ENCODE data around the gene BAIAP2.

BAIAP2 gene

DNA sequence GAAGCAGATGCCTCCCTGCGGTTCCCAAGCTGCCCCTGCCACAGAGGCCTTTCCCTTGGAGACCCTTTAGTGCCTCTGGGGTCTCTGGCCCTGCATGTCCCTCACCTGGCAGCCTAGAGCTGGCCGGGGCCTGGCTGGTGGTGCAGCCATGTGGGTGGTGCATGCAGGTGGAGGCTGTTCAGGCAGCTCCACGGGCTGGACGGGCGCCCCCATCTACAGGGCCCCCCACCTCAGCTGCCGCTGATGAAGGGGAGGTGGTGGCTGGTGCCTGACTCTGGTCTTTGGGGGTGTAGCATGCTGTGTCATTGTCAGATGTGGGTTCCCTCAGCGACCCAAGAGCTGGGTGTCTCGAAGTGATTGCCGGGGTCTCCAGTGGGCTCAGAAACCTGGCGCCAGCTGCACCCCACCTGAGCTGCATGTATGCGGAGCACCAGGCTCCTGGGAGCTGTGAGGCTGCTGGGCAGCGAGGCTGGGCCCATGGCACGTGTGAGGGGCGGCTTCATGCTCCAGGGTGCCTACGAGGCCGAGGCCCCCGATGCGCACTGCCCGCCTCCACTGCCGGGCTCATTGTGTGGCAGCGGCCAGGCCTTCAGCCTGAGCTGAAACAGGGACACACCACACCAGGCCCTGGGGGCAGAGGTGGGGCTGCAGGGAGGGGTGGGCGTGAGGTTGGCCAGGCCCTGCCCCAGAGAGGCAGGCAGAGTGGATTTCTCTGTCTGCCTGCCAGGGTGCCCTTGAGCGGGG, 57.0 kb downstream of the BAIAP2 start:
- intact Hi-C loops (cut with micrococcal nuclease) = no loop called here
- peak overlapping the region; percentile 20 for H3K27ac Mint-ChIP-seq
- H3K4me1 Mint-ChIP-seq (ENCODE audit: low read depth) = peaks cover 66% of the 10 kb centered on the region
- H3K9me3 Mint-ChIP-seq = no peaks in the 10 kb centered on the region
- H3K27me3 Mint-ChIP-seq = peaks cover 11% of the 10 kb centered on the region
- H3K4me3 Mint-ChIP-seq = no peak overlapping the region
- peaks cover 78% of the 10 kb centered on the region for H3K36me3 Mint-ChIP-seq (ENCODE audit: low read depth)

- peaks cover 72% of the 10 kb centered on the region for H3K4me1 Mint-ChIP-seq (ENCODE audit: low read depth)
- H3K4me3 Mint-ChIP-seq = no peak overlapping the region
- peak overlapping the region; percentile 20 for H3K27ac Mint-ChIP-seq
- peaks cover 11% of the 10 kb centered on the region for H3K27me3 Mint-ChIP-seq
- H3K36me3 Mint-ChIP-seq (ENCODE audit: low read depth) = peaks cover 76% of the 10 kb centered on the region
- H3K9me3 Mint-ChIP-seq = no peaks in the 10 kb centered on the region
- intact Hi-C loops (cut with micrococcal nuclease) = no loop called here
Measured at GRCh38 chr17:81092518-81093095, 57.7 kb downstream of the BAIAP2 start.

- intact Hi-C loops (cut with micrococcal nuclease) = no loop called here
- peaks cover 84% of the 10 kb centered on the region for H3K4me1 Mint-ChIP-seq (ENCODE audit: low read depth)
- no peaks in the 10 kb centered on the region for H3K9me3 Mint-ChIP-seq
- no peak overlapping the region for H3K4me3 Mint-ChIP-seq
- H3K36me3 Mint-ChIP-seq (ENCODE audit: low read depth) = peaks cover 72% of the 10 kb centered on the region
- H3K27me3 Mint-ChIP-seq = peaks cover 11% of the 10 kb centered on the region
- H3K27ac Mint-ChIP-seq = peak overlapping the region; percentile 35
Measured at GRCh38 chr17:81093619-81094508, 58.9 kb downstream of the BAIAP2 start.

DNA sequence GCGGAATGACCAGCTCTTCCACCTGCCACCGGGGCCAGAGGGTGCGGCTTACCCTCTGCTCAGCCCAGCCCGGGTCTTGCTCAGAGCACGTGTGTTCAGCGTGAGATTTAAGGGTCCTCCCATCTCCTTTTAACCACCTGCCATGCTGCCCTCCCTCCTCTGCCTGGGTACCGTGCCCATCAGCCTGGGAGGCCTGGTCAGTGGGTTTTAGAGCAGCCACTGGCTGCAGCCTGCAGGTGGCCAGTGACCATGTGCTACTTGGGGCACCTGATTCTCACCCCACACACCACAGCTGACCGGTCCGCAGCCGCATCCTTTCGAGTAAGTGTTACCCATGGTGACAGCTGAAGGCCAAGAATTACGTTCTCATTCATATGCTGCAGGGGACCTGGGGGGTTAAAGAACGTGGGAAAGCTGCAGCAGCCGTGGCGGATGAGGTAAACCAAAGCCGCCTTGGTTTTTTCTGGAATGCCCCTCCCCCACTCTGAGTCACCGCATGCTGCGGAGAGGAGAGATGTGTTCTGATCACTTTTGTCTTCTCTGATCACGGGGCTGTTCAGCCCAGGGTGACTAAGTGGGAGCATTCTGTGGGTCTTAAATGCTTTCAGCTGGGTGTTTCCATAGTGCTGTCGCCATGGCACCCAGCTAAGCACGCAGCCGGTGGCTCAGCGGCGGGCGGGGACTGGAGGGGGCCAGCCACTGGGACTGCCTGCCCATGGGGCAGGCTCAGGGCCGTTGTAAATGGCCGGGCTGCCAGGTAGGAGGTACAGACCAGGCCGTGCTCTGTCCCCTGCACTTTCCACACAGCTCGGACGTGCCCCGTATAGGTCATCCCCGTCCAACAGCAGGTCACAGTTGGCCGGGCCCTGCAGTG, 59.8 kb downstream of the BAIAP2 start:
- Mint-ChIP-seq H3K36me3 (ENCODE audit: low read depth) (peaks cover 76% of the 10 kb centered on the region), H3K27ac (peak overlapping the region; percentile 35), H3K27me3 (peaks cover 14% of the 10 kb centered on the region), H3K4me3 (no peak overlapping the region), H3K9me3 (no peaks in the 10 kb centered on the region), H3K4me1 (ENCODE audit: low read depth) (peaks cover 81% of the 10 kb centered on the region)
- intact Hi-C loops (cut with micrococcal nuclease) = no loop called here

DNA sequence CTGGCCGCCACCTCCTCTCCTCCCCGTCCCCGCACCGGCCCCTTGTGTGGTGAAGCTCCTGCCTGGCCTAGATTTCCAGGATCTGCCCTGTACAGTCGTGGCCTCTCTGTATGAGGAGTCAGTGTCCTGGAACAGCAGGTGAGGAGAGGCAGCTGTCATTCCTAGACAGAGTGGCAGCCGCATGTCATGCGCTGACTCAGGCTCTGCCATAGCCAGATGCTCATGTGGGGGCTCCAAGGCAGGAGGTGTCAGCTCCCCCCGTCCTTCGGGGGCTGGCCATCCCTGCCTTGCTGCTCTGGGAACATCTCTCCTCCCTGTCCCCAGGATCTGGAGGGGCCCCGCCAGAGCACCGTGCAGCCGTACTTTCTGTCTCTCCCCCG, 60.4 kb downstream of the BAIAP2 start:
- Mint-ChIP-seq H3K4me1 (ENCODE audit: low read depth) (peaks cover 74% of the 10 kb centered on the region), H3K36me3 (ENCODE audit: low read depth) (peaks cover 82% of the 10 kb centered on the region), H3K9me3 (no peaks in the 10 kb centered on the region), H3K27ac (peak overlapping the region; percentile 35), H3K27me3 (peaks cover 14% of the 10 kb centered on the region), H3K4me3 (no peak overlapping the region)
- intact Hi-C loops (cut with micrococcal nuclease) = no loop called here

DNA sequence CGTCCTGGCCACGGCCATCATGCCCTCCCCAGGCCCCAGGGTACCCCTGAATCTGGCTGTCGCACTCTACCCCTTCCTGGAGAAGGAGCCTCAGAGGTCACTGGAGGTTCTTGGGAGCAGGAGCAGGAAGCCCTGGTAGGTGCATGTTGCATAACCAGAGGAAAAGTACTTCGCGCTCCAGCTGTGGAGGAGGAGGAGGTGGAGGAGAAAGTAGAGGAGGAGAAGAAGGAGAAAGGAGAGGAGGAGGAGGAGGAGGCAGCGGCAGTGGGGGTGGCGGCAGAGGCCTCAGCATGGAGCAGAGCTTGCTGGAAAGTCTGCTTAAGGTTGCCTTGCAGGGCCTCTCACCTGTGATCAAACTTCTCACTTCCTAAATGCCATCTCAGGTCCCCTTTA, 61.8 kb downstream of the BAIAP2 start:
- Mint-ChIP-seq H3K27ac (peak overlapping the region; percentile 78), H3K9me3 (no peaks in the 10 kb centered on the region), H3K4me1 (ENCODE audit: low read depth) (peaks cover 69% of the 10 kb centered on the region), H3K27me3 (peaks cover 14% of the 10 kb centered on the region), H3K4me3 (peak overlapping the region; percentile 37), H3K36me3 (ENCODE audit: low read depth) (peaks cover 94% of the 10 kb centered on the region)
- intact Hi-C loops (cut with micrococcal nuclease) = no loop called here

- H3K9me3 Mint-ChIP-seq = no peaks in the 10 kb centered on the region
- peaks cover 14% of the 10 kb centered on the region for H3K27me3 Mint-ChIP-seq
- intact Hi-C loops (cut with micrococcal nuclease) = no loop called here
- H3K4me3 Mint-ChIP-seq = peak overlapping the region; percentile 71
- H3K4me1 Mint-ChIP-seq (ENCODE audit: low read depth) = peaks cover 69% of the 10 kb centered on the region
- H3K36me3 Mint-ChIP-seq (ENCODE audit: low read depth) = peaks cover 94% of the 10 kb centered on the region
- H3K27ac Mint-ChIP-seq = peak overlapping the region; percentile 78
Measured at GRCh38 chr17:81097134-81097942, 62.4 kb downstream of the BAIAP2 start.

GRCh38 chr17:81097943-81098308, 63.0 kb downstream of the BAIAP2 start:
- Mint-ChIP-seq H3K36me3 (ENCODE audit: low read depth) (peaks cover 94% of the 10 kb centered on the region), H3K27ac (peak overlapping the region; percentile 78)
- intact Hi-C loops (cut with micrococcal nuclease) = no loop called here

DNA sequence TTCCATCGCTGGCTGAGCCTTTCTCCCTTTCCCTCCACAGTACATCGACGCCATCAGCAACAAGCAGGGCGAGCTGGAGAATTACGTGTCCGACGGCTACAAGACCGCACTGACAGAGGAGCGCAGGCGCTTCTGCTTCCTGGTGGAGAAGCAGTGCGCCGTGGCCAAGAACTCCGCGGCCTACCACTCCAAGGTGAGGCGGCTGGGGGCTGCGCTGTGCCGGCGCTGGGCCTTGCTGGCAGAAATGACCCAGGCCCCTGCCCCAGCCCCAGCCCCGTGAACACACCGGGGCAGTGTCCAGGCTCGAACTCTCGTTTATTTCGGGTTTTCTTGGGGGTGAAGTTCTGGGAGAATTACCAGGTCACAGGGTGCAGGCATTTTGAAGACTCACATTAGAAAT, 64.9 kb downstream of the BAIAP2 start:
- intact Hi-C loops (cut with micrococcal nuclease) = loop anchor here (2.0 kb wide), 1 partner anchor 75 kb away; no protein-coding TSS in a partner anchor
- peaks cover 3% of the 10 kb centered on the region for H3K27me3 Mint-ChIP-seq
- no peak overlapping the region for H3K4me3 Mint-ChIP-seq
- peaks cover 53% of the 10 kb centered on the region for H3K4me1 Mint-ChIP-seq (ENCODE audit: low read depth)
- no peak overlapping the region for H3K27ac Mint-ChIP-seq
- no peaks in the 10 kb centered on the region for H3K9me3 Mint-ChIP-seq
- H3K36me3 Mint-ChIP-seq (ENCODE audit: low read depth) = peaks cover 94% of the 10 kb centered on the region

More at GRCh38 chr17:81097943-81098308, 63.0 kb downstream of the BAIAP2 start:
- Mint-ChIP-seq H3K9me3 (no peaks in the 10 kb centered on the region), H3K4me3 (peak overlapping the region; percentile 71), H3K4me1 (ENCODE audit: low read depth) (peaks cover 66% of the 10 kb centered on the region), H3K27me3 (peaks cover 11% of the 10 kb centered on the region)

DNA sequence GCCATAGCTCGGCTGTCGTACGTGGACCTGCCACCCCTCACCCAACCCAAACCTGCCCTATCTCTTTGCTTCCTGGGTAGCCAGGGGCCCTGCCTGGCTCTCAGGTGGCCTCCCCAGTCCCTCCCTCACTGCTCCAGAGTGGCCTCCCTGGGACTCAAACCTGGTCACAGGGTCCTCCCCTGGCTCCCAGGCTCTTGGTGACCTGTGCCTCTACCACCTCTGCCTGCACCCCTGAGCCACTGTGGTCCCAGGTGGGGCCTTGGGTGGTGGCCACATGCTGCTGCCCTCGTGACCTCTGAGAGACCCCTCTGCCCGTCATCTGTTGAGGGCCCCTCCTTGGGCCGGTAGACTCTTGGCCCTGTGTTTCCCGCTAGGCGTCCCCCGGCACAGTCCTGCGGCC, 65.7 kb downstream of the BAIAP2 start:
- no peak overlapping the region for H3K27ac Mint-ChIP-seq
- H3K27me3 Mint-ChIP-seq = peaks cover 3% of the 10 kb centered on the region
- intact Hi-C loops (cut with micrococcal nuclease) = loop anchor here (2.0 kb wide), 1 partner anchor 76 kb away; no protein-coding TSS in a partner anchor
- H3K9me3 Mint-ChIP-seq = no peaks in the 10 kb centered on the region
- peaks cover 47% of the 10 kb centered on the region for H3K4me1 Mint-ChIP-seq (ENCODE audit: low read depth)
- H3K4me3 Mint-ChIP-seq = no peak overlapping the region
- H3K36me3 Mint-ChIP-seq (ENCODE audit: low read depth) = peaks cover 94% of the 10 kb centered on the region

GRCh38 chr17:81101614-81102306, 66.8 kb downstream of the BAIAP2 start:
- Mint-ChIP-seq H3K9me3 (no peaks in the 10 kb centered on the region), H3K27me3 (peaks cover 3% of the 10 kb centered on the region), H3K4me1 (ENCODE audit: low read depth) (peaks cover 36% of the 10 kb centered on the region), H3K4me3 (no peak overlapping the region), H3K27ac (no peak overlapping the region), H3K36me3 (ENCODE audit: low read depth) (peaks cover 94% of the 10 kb centered on the region)
- intact Hi-C loops (cut with micrococcal nuclease) = loop anchor here (2.0 kb wide), 1 partner anchor 77 kb away; no protein-coding TSS in a partner anchor

DNA sequence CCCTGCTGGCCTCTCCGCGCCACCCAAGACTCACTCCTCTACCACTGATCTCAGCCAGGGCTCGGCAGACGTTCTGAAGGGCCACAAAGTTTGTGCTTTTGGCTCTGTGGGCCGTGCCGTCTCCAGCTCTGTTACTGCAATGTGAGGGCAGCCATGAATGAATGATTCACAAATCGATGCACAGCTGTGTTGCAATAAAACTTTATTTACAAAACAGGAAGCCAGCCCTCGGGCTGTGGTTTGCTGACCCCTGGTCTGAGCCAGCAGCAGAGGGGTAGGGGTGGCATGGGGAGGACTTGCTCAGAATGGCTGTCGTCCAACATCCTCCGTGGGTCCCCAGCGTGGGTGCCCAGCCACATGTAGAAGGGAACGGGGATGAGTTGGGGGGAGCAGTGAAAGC, 67.4 kb downstream of the BAIAP2 start:
- no peak overlapping the region for H3K4me3 Mint-ChIP-seq
- intact Hi-C loops (cut with micrococcal nuclease) = no loop called here
- no peaks in the 10 kb centered on the region for H3K9me3 Mint-ChIP-seq
- no peak overlapping the region for H3K27ac Mint-ChIP-seq
- peaks cover 30% of the 10 kb centered on the region for H3K4me1 Mint-ChIP-seq (ENCODE audit: low read depth)
- H3K36me3 Mint-ChIP-seq (ENCODE audit: low read depth) = peaks cover 96% of the 10 kb centered on the region
- peaks cover 3% of the 10 kb centered on the region for H3K27me3 Mint-ChIP-seq
